ENCODE results near the gene ETNK2.

DNA sequence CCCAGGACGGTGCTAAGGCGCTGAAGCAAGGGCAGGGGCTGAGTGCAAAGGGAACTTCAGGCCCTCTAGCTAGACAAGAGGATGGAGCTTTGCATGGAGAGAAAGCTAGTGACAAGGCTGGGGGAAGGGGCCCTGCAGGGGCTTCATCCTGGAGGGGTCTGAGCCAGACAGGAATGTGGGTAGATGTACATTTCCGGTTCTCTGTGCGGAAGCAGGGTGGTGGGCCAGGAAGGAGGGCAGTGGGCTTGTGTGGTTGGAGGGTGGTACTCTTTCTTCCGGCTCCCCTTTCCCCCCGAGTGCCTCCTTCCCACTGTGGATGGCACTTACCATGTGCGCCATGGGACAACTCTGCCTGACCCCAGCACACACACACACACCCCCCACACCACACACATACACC, 42.9 kb upstream of the ETNK2 start:
- TF ChIP-seq CTCF (IDR thresholded peaks at IDR 0.05): no peak
- no peak for TF ChIP-seq POLR2A (IDR thresholded peaks at IDR 0.05)
- no peak for TF ChIP-seq EP300 (IDR thresholded peaks at IDR 0.05)
